ENCODE data around the gene RPL36A. TPM values are rescaled to one million over a fixed set of nuclear protein-coding genes. Genes with fewer than 3 reads are reported as not detected.
A peak's percentile ranks its signal among the peaks of the same experiment; 100 is the strongest.

RPL36A gene
- total RNA-seq, 2 donors from 2014 or later: 369 to 821 TPM

GRCh38 chrX:101395789-101396188, 5.0 kb downstream of the RPL36A start:
- peaks cover 16% of the 10 kb centered on the region for H3K4me1 ChIP-seq
- intact Hi-C loops (cut with DNase I): no loop called here
- H3K9me3 ChIP-seq: no peaks in the 10 kb centered on the region
- ATAC-seq (no peak), DNase-seq (no peak)
- H3K27ac ChIP-seq: no peak overlapping the region
- WGBS, 2 donors: 80 to 94% methylated on average over 1 of the region's 1 CpG
- no peak for TF ChIP-seq POLR2A (IDR thresholded peaks at IDR 0.05)
- TF ChIP-seq, protein P1, sequence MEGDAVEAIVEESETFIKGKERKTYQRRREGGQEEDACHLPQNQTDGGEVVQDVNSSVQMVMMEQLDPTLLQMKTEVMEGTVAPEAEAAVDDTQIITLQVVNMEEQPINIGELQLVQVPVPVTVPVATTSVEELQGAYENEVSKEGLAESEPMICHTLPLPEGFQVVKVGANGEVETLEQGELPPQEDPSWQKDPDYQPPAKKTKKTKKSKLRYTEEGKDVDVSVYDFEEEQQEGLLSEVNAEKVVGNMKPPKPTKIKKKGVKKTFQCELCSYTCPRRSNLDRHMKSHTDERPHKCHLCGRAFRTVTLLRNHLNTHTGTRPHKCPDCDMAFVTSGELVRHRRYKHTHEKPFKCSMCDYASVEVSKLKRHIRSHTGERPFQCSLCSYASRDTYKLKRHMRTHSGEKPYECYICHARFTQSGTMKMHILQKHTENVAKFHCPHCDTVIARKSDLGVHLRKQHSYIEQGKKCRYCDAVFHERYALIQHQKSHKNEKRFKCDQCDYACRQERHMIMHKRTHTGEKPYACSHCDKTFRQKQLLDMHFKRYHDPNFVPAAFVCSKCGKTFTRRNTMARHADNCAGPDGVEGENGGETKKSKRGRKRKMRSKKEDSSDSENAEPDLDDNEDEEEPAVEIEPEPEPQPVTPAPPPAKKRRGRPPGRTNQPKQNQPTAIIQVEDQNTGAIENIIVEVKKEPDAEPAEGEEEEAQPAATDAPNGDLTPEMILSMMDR (IDR thresholded peaks at IDR 0.05): no peak
- no peaks in the 10 kb centered on the region for H3K36me3 ChIP-seq (replicated peaks in 1 of 2; ENCODE audit: insufficient read depth in 1 of 2, low read depth in 2 of 2)
- no peak overlapping the region for H3K4me3 ChIP-seq
- no peaks in the 10 kb centered on the region for H3K27me3 ChIP-seq

DNA sequence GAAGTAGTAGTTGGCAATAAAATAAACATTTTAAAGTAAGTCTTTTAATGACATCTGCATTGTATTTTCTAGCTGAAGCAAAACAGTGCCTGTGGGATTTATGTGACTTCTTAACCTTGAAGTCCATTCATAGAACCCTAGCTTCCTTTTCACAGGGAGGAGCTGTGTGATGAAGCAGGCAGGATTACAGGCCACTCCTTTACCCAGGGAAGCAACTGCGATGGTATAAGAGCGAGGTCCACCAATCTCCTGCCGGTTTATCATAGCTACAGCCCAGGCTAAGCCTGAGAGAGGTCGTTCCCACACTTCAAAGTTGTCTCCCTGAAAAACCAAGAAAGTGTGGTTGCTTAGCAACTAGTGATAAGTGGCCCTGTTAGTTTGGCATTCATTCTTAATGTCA, 7.0 kb downstream of the RPL36A start:
- H3K27me3 ChIP-seq: no peaks in the 10 kb centered on the region
- intact Hi-C loops (cut with DNase I): no loop called here
- no peak for ATAC-seq
- no peak overlapping the region for H3K27ac ChIP-seq
- WGBS, 2 donors: 24 to 30% methylated on average over 2 to 4 of the region's 4 CpGs
- no peaks in the 10 kb centered on the region for H3K36me3 ChIP-seq (replicated peaks in 1 of 2; ENCODE audit: insufficient read depth in 1 of 2, low read depth in 2 of 2)
- DNase-seq: no peak
- no peak overlapping the region for H3K4me3 ChIP-seq
- peaks cover 5% of the 10 kb centered on the region for H3K4me1 ChIP-seq
- TF ChIP-seq, protein P1 (IDR thresholded peaks at IDR 0.05): no peak
- TF ChIP-seq POLR2A (IDR thresholded peaks at IDR 0.05): no peak
- no peaks in the 10 kb centered on the region for H3K9me3 ChIP-seq

DNA sequence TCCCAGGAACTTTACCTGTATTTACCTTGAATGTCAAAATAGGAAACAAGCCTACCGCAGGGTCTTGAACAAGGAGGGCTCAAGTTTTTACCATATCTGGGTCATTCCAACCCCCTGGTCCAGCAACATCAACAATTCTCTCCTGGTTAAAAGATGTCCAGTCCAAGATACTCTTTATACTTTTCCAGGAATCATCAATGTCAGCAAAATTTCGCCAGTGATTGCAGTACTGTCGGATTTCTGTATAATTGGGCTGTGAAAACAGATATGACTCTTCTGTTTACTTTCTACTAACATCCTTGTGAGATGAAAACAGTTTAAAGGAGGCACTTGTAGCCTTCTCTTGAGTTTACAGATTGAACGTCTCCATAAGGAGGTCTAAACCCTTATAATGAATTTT, 7.9 kb downstream of the RPL36A start:
- Histone ChIP-seq H3K4me1 (no peaks in the 10 kb centered on the region), H3K4me3 (no peak overlapping the region), H3K27me3 (no peaks in the 10 kb centered on the region), H3K36me3 (replicated peaks in 1 of 2; ENCODE audit: insufficient read depth in 1 of 2, low read depth in 2 of 2) (no peaks in the 10 kb centered on the region), H3K9me3 (no peaks in the 10 kb centered on the region), H3K27ac (no peak overlapping the region)
- WGBS, 2 donors: 88 to 89% methylated on average over 4 of the region's 4 CpGs
- TF ChIP-seq, protein P1 (IDR thresholded peaks at IDR 0.05): no peak
- TF ChIP-seq POLR2A (IDR thresholded peaks at IDR 0.05): no peak
- ATAC-seq (no peak), DNase-seq (no peak)
- intact Hi-C loops (cut with DNase I): no loop called here

- Histone ChIP-seq H3K27ac (no peak overlapping the region), H3K4me1 (no peaks in the 10 kb centered on the region), H3K4me3 (no peak overlapping the region), H3K27me3 (no peaks in the 10 kb centered on the region), H3K36me3 (replicated peaks in 1 of 2; ENCODE audit: insufficient read depth in 1 of 2, low read depth in 2 of 2) (no peaks in the 10 kb centered on the region), H3K9me3 (no peaks in the 10 kb centered on the region)
- ATAC-seq (no peak), DNase-seq (no peak)
- intact Hi-C loops (cut with DNase I): no loop called here
- TF ChIP-seq POLR2A (IDR thresholded peaks at IDR 0.05): no peak
- TF ChIP-seq, protein P1 (IDR thresholded peaks at IDR 0.05): no peak
- 90 to 92% methylated on average over 4 of the region's 4 CpGs for WGBS, 2 donors
Measured at GRCh38 chrX:101399825-101400224, 9.0 kb downstream of the RPL36A start.

DNA sequence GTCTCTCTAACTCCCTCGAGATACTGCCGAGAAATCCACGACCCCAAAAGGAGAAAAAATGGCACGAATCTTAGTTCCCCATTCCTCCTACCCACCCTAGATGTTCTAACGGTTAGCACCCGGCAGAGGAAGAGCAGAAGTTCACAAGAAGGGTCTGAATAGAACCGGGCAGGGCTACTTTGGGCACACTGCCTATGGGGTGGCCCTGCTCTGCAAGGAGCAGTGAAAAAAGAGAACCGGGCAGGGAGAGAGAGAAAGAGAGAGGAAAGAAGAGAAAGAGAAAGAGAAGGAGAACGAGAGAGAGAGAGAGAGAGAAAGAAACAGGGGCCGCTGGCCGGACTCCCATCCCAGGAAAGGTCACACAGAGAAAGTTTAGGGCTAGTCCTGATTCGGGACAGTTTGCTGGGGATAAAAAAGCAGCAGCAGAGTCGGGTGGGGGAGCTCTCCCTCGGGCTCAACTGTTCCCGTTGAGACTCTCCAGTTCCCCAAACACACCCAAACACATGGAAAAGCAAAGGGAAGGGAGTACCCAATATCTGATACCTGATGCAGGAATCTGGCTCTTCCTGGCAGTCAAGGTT, 16.4 kb downstream of the RPL36A start:
- Histone ChIP-seq H3K9me3 (no peaks in the 10 kb centered on the region), H3K27ac (peak overlapping the region; percentile 53 to 94 (median 78)), H3K4me1 (peaks cover 7% of the 10 kb centered on the region), H3K36me3 (replicated peaks in 1 of 2; ENCODE audit: insufficient read depth in 1 of 2, low read depth in 2 of 2) (no peaks in the 10 kb centered on the region), H3K4me3 (peak overlapping the region in 1 of 2 donors; percentile 50), H3K27me3 (no peaks in the 10 kb centered on the region)
- TF ChIP-seq, protein P1 (IDR thresholded peaks at IDR 0.05): no peak
- no peak for TF ChIP-seq POLR2A (IDR thresholded peaks at IDR 0.05)
- intact Hi-C loops (cut with DNase I): no loop called here
- WGBS, 2 donors: 0 to 1% methylated on average over 11 to 14 of the region's 15 CpGs
- no peak for DNase-seq
- no peak for ATAC-seq

Measured in body of pancreas (tissue), 4 donors.